HepG2 (cell line): ENCODE measurements around the gene TMEM39B. TPM values are rescaled to one million over a fixed set of nuclear protein-coding genes. Genes with fewer than 3 reads are reported as not detected.

Experiments
- ATAC-seq: fragments of 200-7000 bp; cut with Tn5 transposase; 3 replicates; pipeline ENCODE4 v1.9.1; 2020; ENCODE audit warnings: mild to moderate bottlenecking, moderate library complexity
- BruUV-seq: library from RNA; stranded (reverse); fragments of 400-500 nt; replicated peaks from 2 replicates; lab custom pipeline; 2021; lab: Mats Ljungman, UMichigan
- CTCF ChIA-PET: fragments of 300-600 bp; formaldehyde crosslinking; extraction: SDS; loops from one replicate; lab custom pipeline; 2021; ENCODE audit warnings: low total read pairs, inconsistent platforms, low intra/inter-chr PET ratio; lab: Yijun Ruan, JAX
- POLR2A ChIA-PET: fragments of 350-600 bp; sonication (Branson Sonifier 250); formaldehyde crosslinking; loops from one replicate; lab custom pipeline; 2020; ENCODE audit warnings: antibody characterized with exemption, inconsistent platforms; lab: Yijun Ruan, JAX
- DNase-seq: peaks from one replicate; pipeline ENCODE4 v3.0.0-alpha.2; 2015; ENCODE audit warnings: low spot score
- FAIRE-seq: peaks from 3 replicates; lab custom pipeline; 2011; peaks lifted over from hg19 to GRCh38; lab: Jason Lieb, UNC
- H2AFZ ChIP-seq: one replicate; pipeline ENCODE4 v1.6.1; 2011; ENCODE audit warnings: low read length, inconsistent platforms
- H3K27ac ChIP-seq: fragments of 300-600 bp; 3 replicates; pipeline ENCODE4 v1.8.0; 2011; ENCODE audit warnings: mixed run types, mild to moderate bottlenecking, mixed read lengths, low read length, inconsistent platforms; ENCODE audit not compliant: insufficient read depth; ENCODE audit errors: extremely low read length
- H3K27me3 ChIP-seq, 2 experiments: fragments of 200-600 bp in 1 of 2; 2 replicates in 1 of 2; 3 replicates in 1 of 2; pipeline versions ENCODE4 v1.6.0 to v1.8.0; 2011; ENCODE audit warnings: low read length in 2 of 2, mild to moderate bottlenecking in 2 of 2, moderate library complexity in 2 of 2, inconsistent platforms in 1 of 2; ENCODE audit not compliant: insufficient read depth in 2 of 2, control insufficient read depth in 1 of 2
- H3K36me3 ChIP-seq, 2 experiments: fragments of 200-600 bp in 1 of 2; replicated peaks in 1 of 2; 2 replicates in 1 of 2; 3 replicates in 1 of 2; pipeline versions ENCODE4 v1.5.1 to v1.8.0; 2011; ENCODE audit warnings: low read length in 2 of 2, inconsistent platforms in 1 of 2; ENCODE audit not compliant: insufficient read depth in 2 of 2, control insufficient read depth in 1 of 2
- H3K4me1 ChIP-seq: 2 replicates; pipeline ENCODE4 v1.5.1; 2012; ENCODE audit warnings: low read length, inconsistent platforms; ENCODE audit not compliant: insufficient read depth
- H3K4me2 ChIP-seq: 2 replicates; pipeline ENCODE4 v1.6.0; 2011; ENCODE audit warnings: low read depth, low read length, inconsistent platforms
- H3K4me3 ChIP-seq, 3 experiments: fragments of 200-600 bp in 1 of 3; sonication (generic), shearing (Covaris generic) in 1 of 3; replicated peaks in 1 of 3; 2 replicates each; pipeline ENCODE4 v1.5.1; 2011 to 2016; ENCODE audit warnings: low read length in 3 of 3, inconsistent platforms in 2 of 3, low read depth in 2 of 3, mild to moderate bottlenecking in 2 of 3, control low read depth in 1 of 3, mixed read lengths in 1 of 3; ENCODE audit not compliant: insufficient read depth in 1 of 3
- H3K79me2 ChIP-seq: one replicate; pipeline ENCODE4 v1.6.1; 2011; ENCODE audit warnings: low read length, inconsistent platforms; ENCODE audit not compliant: insufficient read depth
- H3K9ac ChIP-seq: 2 replicates; pipeline ENCODE4 v1.6.0; 2011; ENCODE audit warnings: mild to moderate bottlenecking, low read depth, low read length, inconsistent platforms; ENCODE audit not compliant: insufficient read depth
- H3K9me3 ChIP-seq: 2 replicates; pipeline ENCODE4 v1.5.1; 2012; ENCODE audit warnings: mild to moderate bottlenecking, low read length
- H4K20me1 ChIP-seq: 2 replicates; pipeline ENCODE4 v1.6.0; 2011; ENCODE audit warnings: inconsistent platforms, mild to moderate bottlenecking, low read length, moderate library complexity; ENCODE audit not compliant: insufficient read depth
- ADNP ChIP-seq: sonication (generic); formaldehyde crosslinking; IDR thresholded peaks from 2 replicates; pipeline ENCODE4 v1.4.0; 2020; ENCODE audit warnings: missing genetic modification reagents
- HMG20A ChIP-seq: IDR thresholded peaks from 2 replicates; pipeline ENCODE4 v1.6.1; 2016; ENCODE audit warnings: borderline replicate concordance
- SMARCC2 ChIP-seq: fragments of 450-650 bp; IDR thresholded peaks from 2 replicates; pipeline ENCODE4 v1.6.1; 2017; ENCODE audit warnings: antibody characterized with exemption, mild to moderate bottlenecking
- TAF15 ChIP-seq: fragments of 200-400 bp; formaldehyde crosslinking; IDR thresholded peaks from one replicate; pipeline ENCODE4 v1.6.1; 2018; ENCODE audit warnings: mild to moderate bottlenecking, low read depth, low read length; ENCODE audit not compliant: poor library complexity, severe bottlenecking
- WIZ ChIP-seq: sonication (generic); formaldehyde crosslinking; IDR thresholded peaks from 2 replicates; pipeline ENCODE4 v1.5.1; 2020; ENCODE audit warnings: mild to moderate bottlenecking, missing genetic modification reagents
- ZFP36L2 ChIP-seq: sonication (generic); formaldehyde crosslinking; IDR thresholded peaks from 2 replicates; pipeline ENCODE4 v1.4.0; 2020; ENCODE audit warnings: missing genetic modification reagents
- ZNF280B ChIP-seq: sonication (generic); formaldehyde crosslinking; IDR thresholded peaks from 2 replicates; pipeline ENCODE4 v1.5.0; 2020; ENCODE audit warnings: missing genetic modification reagents, mild to moderate bottlenecking, borderline replicate concordance
- ZNF569 ChIP-seq: sonication (generic); formaldehyde crosslinking; IDR thresholded peaks from 2 replicates; pipeline ENCODE4 v1.5.0; 2020; ENCODE audit warnings: mild to moderate bottlenecking, missing genetic modification reagents, moderate library complexity, borderline replicate concordance
- ZNF776 ChIP-seq: sonication (generic); formaldehyde crosslinking; IDR thresholded peaks from 2 replicates; pipeline ENCODE4 v1.4.0; 2020; ENCODE audit warnings: mild to moderate bottlenecking, missing genetic modification reagents
- WGBS: methylation state at CpG from one replicate; pipeline ENCODE4 v1.1.6; 2017; ENCODE audit warnings: low lambda C conversion rate; 5-methylcytosine and 5-hydroxymethylcytosine counted together
- in situ Hi-C: cut with HindIII; loops from 2 replicates; pipeline ENCODE4 v1.10.0; 2017; ENCODE audit warnings: low pct_unique_long_range_greater_than_20kb; ENCODE audit not compliant: extremely low pct_ligation_motif_present
- intact Hi-C: fragments of 100-400 bp; cut with micrococcal nuclease; formaldehyde crosslinking; loops from one replicate; pipeline ENCODE4 v1.10.0; 2022; ENCODE audit not compliant: unreplicated experiment
- polyA plus RNA-seq, 8 experiments: library from polyadenylated mRNA; depleted of rRNA in 3 of 8; stranded (reverse) in 7 of 8; unstranded in 1 of 8; fragments of >200 nt; fragmentation: Illumina TruSeq in 4 of 8; extraction: Trizol in 4 of 8; gene quantifications; 2 replicates each; pipeline versions ENCODE4 v1.2.1 to v1.2.3, GENCODE V29; 2011 to 2016; ENCODE audit warnings: low read depth in 4 of 8, missing spikeins in 1 of 8, mixed read lengths in 1 of 8; ENCODE audit not compliant: insufficient read depth in 1 of 8
- total RNA-seq, 5 experiments: library from RNA; depleted of rRNA; stranded (reverse); fragments of >200 nt; fragmentation: Illumina TruSeq; extraction: Trizol; gene quantifications; 2 replicates each; pipeline ENCODE4 v1.2.3, GENCODE V29; 2016; ENCODE audit warnings: low read depth in 1 of 5
- TF ChIP-seq, protein P1 (sequence below): sonication (generic); IDR thresholded peaks from 2 replicates; pipeline ENCODE4 v1.6.1; 2016; ENCODE audit warnings: low read depth, borderline replicate concordance
- TF ChIP-seq, protein P2 (sequence below): sonication (generic); formaldehyde crosslinking; IDR thresholded peaks from 2 replicates; pipeline ENCODE4 v1.8.1; 2022; ENCODE audit warnings: low read depth, mild to moderate bottlenecking, missing genetic modification reagents

TMEM39B gene
- total and polyA plus RNA-seq, 2 of the 13 experiments (the other 11 are each of a cell fraction or from before 2014, with no cell fraction given) = 4.9 to 10.4 TPM

- intact Hi-C loops = no loop called here
- peaks cover 25 to 78% of the 10 kb centered on the region in 2 experiments for H3K36me3 ChIP-seq
These were observed 16.1 kb upstream of the TMEM39B start for GRCh38 chr1:32056598-32056997.

More at GRCh38 chr1:32056598-32056997, 16.1 kb upstream of the TMEM39B start:
- no peak for TF ChIP-seq WIZ (CRISPR knock-in tag)
- no peak for TF ChIP-seq ZNF280B (CRISPR knock-in tag)
- TF ChIP-seq ZNF569 = no peak
- no peak for TF ChIP-seq SMARCC2
- no peak for TF ChIP-seq HMG20A (CRISPR knock-in tag)
- TF ChIP-seq ZFP36L2 (CRISPR knock-in tag) = no peak
- no peak for TF ChIP-seq TAF15
- TF ChIP-seq ADNP (CRISPR knock-in tag) = no peak
- TF ChIP-seq ZNF776 (CRISPR knock-in tag) = no peak
- TF ChIP-seq, protein P1, sequence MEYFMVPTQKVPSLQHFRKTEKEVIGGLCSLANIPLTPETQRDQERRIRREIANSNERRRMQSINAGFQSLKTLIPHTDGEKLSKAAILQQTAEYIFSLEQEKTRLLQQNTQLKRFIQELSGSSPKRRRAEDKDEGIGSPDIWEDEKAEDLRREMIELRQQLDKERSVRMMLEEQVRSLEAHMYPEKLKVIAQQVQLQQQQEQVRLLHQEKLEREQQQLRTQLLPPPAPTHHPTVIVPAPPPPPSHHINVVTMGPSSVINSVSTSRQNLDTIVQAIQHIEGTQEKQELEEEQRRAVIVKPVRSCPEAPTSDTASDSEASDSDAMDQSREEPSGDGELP = no peak
- TF ChIP-seq, protein P2, sequence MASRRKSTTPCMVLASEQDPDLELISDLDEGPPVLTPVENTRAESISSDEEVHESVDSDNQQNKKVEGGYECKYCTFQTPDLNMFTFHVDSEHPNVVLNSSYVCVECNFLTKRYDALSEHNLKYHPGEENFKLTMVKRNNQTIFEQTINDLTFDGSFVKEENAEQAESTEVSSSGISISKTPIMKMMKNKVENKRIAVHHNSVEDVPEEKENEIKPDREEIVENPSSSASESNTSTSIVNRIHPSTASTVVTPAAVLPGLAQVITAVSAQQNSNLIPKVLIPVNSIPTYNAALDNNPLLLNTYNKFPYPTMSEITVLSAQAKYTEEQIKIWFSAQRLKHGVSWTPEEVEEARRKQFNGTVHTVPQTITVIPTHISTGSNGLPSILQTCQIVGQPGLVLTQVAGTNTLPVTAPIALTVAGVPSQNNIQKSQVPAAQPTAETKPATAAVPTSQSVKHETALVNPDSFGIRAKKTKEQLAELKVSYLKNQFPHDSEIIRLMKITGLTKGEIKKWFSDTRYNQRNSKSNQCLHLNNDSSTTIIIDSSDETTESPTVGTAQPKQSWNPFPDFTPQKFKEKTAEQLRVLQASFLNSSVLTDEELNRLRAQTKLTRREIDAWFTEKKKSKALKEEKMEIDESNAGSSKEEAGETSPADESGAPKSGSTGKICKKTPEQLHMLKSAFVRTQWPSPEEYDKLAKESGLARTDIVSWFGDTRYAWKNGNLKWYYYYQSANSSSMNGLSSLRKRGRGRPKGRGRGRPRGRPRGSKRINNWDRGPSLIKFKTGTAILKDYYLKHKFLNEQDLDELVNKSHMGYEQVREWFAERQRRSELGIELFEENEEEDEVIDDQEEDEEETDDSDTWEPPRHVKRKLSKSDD (CRISPR knock-in tag) = no peak
- no peak overlapping the region for H3K4me3 ChIP-seq
- no peak overlapping the region for H3K4me2 ChIP-seq
- 97% methylated on average over 1 of the region's 1 CpG for WGBS
- ChIA-PET POLR2A (interaction anchor here (1.5 kb wide), 1 partner anchor 16 kb away, joined by 7 read pairs; the partner anchor contains the start of gene TMEM39B), CTCF (no interaction called here)
- H3K4me1 ChIP-seq = no peaks in the 10 kb centered on the region
- FAIRE-seq = no peak
- H4K20me1 ChIP-seq = no peaks in the 10 kb centered on the region
- H3K27me3 ChIP-seq = no peaks in the 10 kb centered on the region
- ATAC-seq = no peak
- no peak overlapping the region for H3K27ac ChIP-seq
- DNase-seq = no peak
- H3K9me3 ChIP-seq = no peaks in the 10 kb centered on the region
- BruUV-seq = no TSS peak
- no peak overlapping the region for H3K9ac ChIP-seq
- H3K79me2 ChIP-seq = no peaks in the 10 kb centered on the region
- no peak overlapping the region for H2AFZ ChIP-seq
- in situ Hi-C loops = no loop called here
